Neuronal stem cell (in vitro differentiated cells): Measurements from ENCODE around the gene UTP20.

Experiments
- DNase-seq: peaks from one replicate; pipeline ENCODE4 v3.0.0-alpha.2; 2013; ENCODE audit warnings: low spot score
- H2AFZ ChIP-seq: one replicate; pipeline ENCODE4 v1.6.1; 2013; ENCODE audit warnings: mild to moderate bottlenecking, low read length, inconsistent platforms
- H2AK5ac ChIP-seq: 2 replicates; pipeline ENCODE4 v1.6.1; 2013; ENCODE audit warnings: low read depth, mild to moderate bottlenecking, inconsistent platforms, low read length, moderate library complexity, mixed read lengths
- H2BK120ac ChIP-seq: 2 replicates; pipeline ENCODE4 v1.6.1; 2013; ENCODE audit warnings: low read depth, mild to moderate bottlenecking, inconsistent platforms, low read length, moderate library complexity, mixed read lengths
- H2BK12ac ChIP-seq: one replicate; pipeline ENCODE4 v1.6.1; 2013; ENCODE audit warnings: low read length, inconsistent platforms
- H2BK15ac ChIP-seq: 2 replicates; pipeline ENCODE4 v1.6.1; 2013; ENCODE audit warnings: mild to moderate bottlenecking, low read length, inconsistent platforms, mixed read lengths
- H2BK5ac ChIP-seq: one replicate; pipeline ENCODE4 v1.6.1; 2013; ENCODE audit warnings: inconsistent platforms, mild to moderate bottlenecking, low read length, moderate library complexity
- H3K14ac ChIP-seq: one replicate; pipeline ENCODE4 v1.6.1; 2013; ENCODE audit warnings: low read length, inconsistent platforms
- H3K18ac ChIP-seq: 2 replicates; pipeline ENCODE4 v1.6.1; 2013; ENCODE audit warnings: low read length, inconsistent platforms
- H3K23ac ChIP-seq: 2 replicates; pipeline ENCODE4 v1.6.1; 2013; ENCODE audit warnings: low read depth, mild to moderate bottlenecking, mixed read lengths, low read length, inconsistent platforms; ENCODE audit not compliant: poor library complexity
- H3K27ac ChIP-seq: replicated peaks from 3 replicates; pipeline ENCODE4 v1.5.1; 2013; ENCODE audit warnings: low read length, inconsistent platforms
- H3K27me3 ChIP-seq, 3 experiments: 2 replicates each; pipeline ENCODE4 v1.6.1; 2013; ENCODE audit warnings: low read length in 3 of 3, mild to moderate bottlenecking in 2 of 3, inconsistent platforms in 1 of 3, low read depth in 1 of 3, mixed read lengths in 1 of 3, moderate library complexity in 1 of 3; ENCODE audit not compliant: control insufficient read depth in 3 of 3, insufficient read depth in 3 of 3
- H3K36me3 ChIP-seq, 2 donors: replicated peaks in 1 of 2; 2 replicates each; pipeline ENCODE4 v1.6.1; 2013; ENCODE audit warnings: low read length in 2 of 2; ENCODE audit not compliant: control insufficient read depth in 2 of 2, insufficient read depth in 2 of 2
- H3K4ac ChIP-seq: 2 replicates; pipeline ENCODE4 v1.6.1; 2013; ENCODE audit warnings: inconsistent platforms, mild to moderate bottlenecking, low read length, moderate library complexity
- H3K4me1 ChIP-seq, 2 donors: 1 replicate in 1 of 2; 2 replicates in 1 of 2; pipeline ENCODE4 v1.6.1; 2013; ENCODE audit warnings: low read length in 2 of 2, low read depth in 1 of 2; ENCODE audit not compliant: control insufficient read depth in 2 of 2, insufficient read depth in 1 of 2
- H3K4me2 ChIP-seq: one replicate; pipeline ENCODE4 v1.6.1; 2013; ENCODE audit warnings: mild to moderate bottlenecking, low read length, inconsistent platforms; ENCODE audit not compliant: insufficient read depth, poor library complexity, severe bottlenecking
- H3K4me3 ChIP-seq, 2 donors: 2 replicates each; pipeline ENCODE4 v1.5.1; 2013; ENCODE audit warnings: low read length in 2 of 2, mild to moderate bottlenecking in 2 of 2, inconsistent platforms in 1 of 2, moderate library complexity in 1 of 2
- H3K79me1 ChIP-seq: one replicate; pipeline ENCODE4 v1.6.1; 2013; ENCODE audit warnings: low read depth, mild to moderate bottlenecking, inconsistent platforms, low read length, moderate library complexity
- H3K9ac ChIP-seq: one replicate; pipeline ENCODE4 v1.6.1; 2013; ENCODE audit warnings: mild to moderate bottlenecking, low read depth, low read length, inconsistent platforms; ENCODE audit not compliant: poor library complexity
- H3K9me3 ChIP-seq, 2 donors: replicated peaks in 1 of 2; 2 replicates each; pipeline versions ENCODE3 to v1.6.1; 2013; ENCODE audit warnings: low read length in 2 of 2, mild to moderate bottlenecking in 2 of 2, inconsistent platforms in 1 of 2, low read depth in 1 of 2, mixed read lengths in 1 of 2, moderate library complexity in 1 of 2; ENCODE audit not compliant: control insufficient read depth in 2 of 2, insufficient read depth in 1 of 2
- H4K8ac ChIP-seq: one replicate; pipeline ENCODE4 v1.6.1; 2013; ENCODE audit warnings: low read depth, mild to moderate bottlenecking, inconsistent platforms, low read length, moderate library complexity
- H4K91ac ChIP-seq: one replicate; pipeline ENCODE4 v1.6.1; 2013; ENCODE audit warnings: low read length, low read depth, mild to moderate bottlenecking, inconsistent platforms; ENCODE audit not compliant: poor library complexity
- WGBS, 2 donors: extraction: QIAGEN DNeasy Blood & Tissue Kit; methylation state at CpG; one replicate each; pipeline ENCODE4 v1.1.7; 2013; ENCODE audit warnings: missing lambda C conversion rate in 2 of 2, mixed read lengths in 1 of 2; ENCODE audit not compliant: insufficient read length in 2 of 2, insufficient replicate concordance in 1 of 2; ENCODE audit errors: extremely low coverage in 2 of 2; 5-methylcytosine and 5-hydroxymethylcytosine counted together

The UTP20 gene

DNA sequence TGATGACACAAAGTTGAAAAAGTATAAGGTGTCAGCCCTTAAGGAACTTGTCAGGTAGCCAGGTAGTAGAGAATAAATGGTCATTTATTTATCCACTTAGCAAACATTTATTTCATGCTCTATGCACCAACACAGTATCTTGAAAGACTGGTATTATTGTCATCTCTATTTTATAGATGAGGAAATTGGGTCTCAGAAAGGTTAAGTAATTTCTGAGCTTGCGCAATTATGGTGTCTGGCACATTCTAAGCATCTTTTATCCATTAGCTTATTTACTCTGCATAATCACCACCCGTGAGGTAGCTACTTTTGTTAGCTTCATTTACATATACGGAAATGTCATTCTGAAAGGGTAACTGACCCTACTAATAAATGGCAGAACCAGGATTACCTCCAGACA, 2.5 kb upstream of the UTP20 start:
- no peaks in the 10 kb centered on the region for H3K4me1 ChIP-seq
- no peak overlapping the region for H3K18ac ChIP-seq
- H3K4me2 ChIP-seq, result no peak overlapping the region
- no peak overlapping the region for H3K14ac ChIP-seq
- peaks cover 0 to 7% of the 10 kb centered on the region in 2 donors for H3K36me3 ChIP-seq
- no peak overlapping the region for H3K4ac ChIP-seq
- no peak for DNase-seq
- H3K23ac ChIP-seq, result no peak overlapping the region
- no peak overlapping the region for H2BK15ac ChIP-seq
- no peak overlapping the region for H4K91ac ChIP-seq
- H2BK120ac ChIP-seq, result no peak overlapping the region
- no peak overlapping the region for H2BK12ac ChIP-seq
- no peak overlapping the region for H2AK5ac ChIP-seq
- no peak overlapping the region for H3K9ac ChIP-seq
- WGBS, 2 donors, result no CpG with 5 or more reads among the region's 3 CpGs
- H3K27ac ChIP-seq, result no peak overlapping the region
- no peak overlapping the region for H4K8ac ChIP-seq
- H3K27me3 ChIP-seq, result peaks cover 0 to 7% (median 0%) of the 10 kb centered on the region in 3 experiments
- no peaks in the 10 kb centered on the region for H3K9me3 ChIP-seq
- H2AFZ ChIP-seq, result no peak overlapping the region
- no peak overlapping the region for H3K4me3 ChIP-seq
- H2BK5ac ChIP-seq, result no peak overlapping the region
- H3K79me1 ChIP-seq, result peaks cover 2% of the 10 kb centered on the region

- no peak overlapping the region for H2BK12ac ChIP-seq
- no peak overlapping the region for H3K23ac ChIP-seq
- H2AFZ ChIP-seq, result no peak overlapping the region
- no CpG with 5 or more reads among the region's 3 CpGs for WGBS, 2 donors
- no peaks in the 10 kb centered on the region for H3K79me1 ChIP-seq
- no peak overlapping the region for H3K9ac ChIP-seq
- H3K4me1 ChIP-seq, result no peaks in the 10 kb centered on the region
- no peak overlapping the region for H3K4me2 ChIP-seq
- H3K27me3 ChIP-seq, result no peaks in the 10 kb centered on the region
- DNase-seq, result no peak
- no peak overlapping the region for H2AK5ac ChIP-seq
- H3K18ac ChIP-seq, result no peak overlapping the region
- H3K36me3 ChIP-seq, result peaks cover 5 to 94% of the 10 kb centered on the region in 2 donors
- H4K91ac ChIP-seq, result no peak overlapping the region
- H4K8ac ChIP-seq, result no peak overlapping the region
- no peak overlapping the region for H3K4me3 ChIP-seq
- H3K9me3 ChIP-seq, result no peaks in the 10 kb centered on the region
- H3K27ac ChIP-seq, result no peak overlapping the region
- no peak overlapping the region for H3K14ac ChIP-seq
- no peak overlapping the region for H2BK15ac ChIP-seq
- H2BK120ac ChIP-seq, result no peak overlapping the region
- no peak overlapping the region for H2BK5ac ChIP-seq
- no peak overlapping the region for H3K4ac ChIP-seq
Measured at GRCh38 chr12:101287357-101287756, 7.5 kb downstream of the UTP20 start.

GRCh38 chr12:101297661-101298060, 17.8 kb downstream of the UTP20 start:
- H2BK5ac ChIP-seq, result no peak overlapping the region
- H3K14ac ChIP-seq, result no peak overlapping the region
- H3K27me3 ChIP-seq, result no peaks in the 10 kb centered on the region
- peaks cover 9 to 92% of the 10 kb centered on the region in 2 donors for H3K36me3 ChIP-seq
- no peak overlapping the region for H2BK120ac ChIP-seq
- no peak overlapping the region for H4K8ac ChIP-seq
- no peak overlapping the region for H3K23ac ChIP-seq
- no peak overlapping the region for H2AK5ac ChIP-seq
- H3K27ac ChIP-seq, result no peak overlapping the region
- no peak overlapping the region for H3K4ac ChIP-seq
- peaks cover 2% of the 10 kb centered on the region for H3K79me1 ChIP-seq
- no peaks in the 10 kb centered on the region for H3K9me3 ChIP-seq
- H2BK15ac ChIP-seq, result no peak overlapping the region
- no peak overlapping the region for H3K4me3 ChIP-seq
- no peak overlapping the region for H2BK12ac ChIP-seq
- H3K4me2 ChIP-seq, result no peak overlapping the region
- no peak overlapping the region for H3K9ac ChIP-seq
- no peak overlapping the region for H3K18ac ChIP-seq
- WGBS, 2 donors, result no CpG with 5 or more reads among the region's 4 CpGs
- DNase-seq, result no peak
- no peak overlapping the region for H4K91ac ChIP-seq
- H2AFZ ChIP-seq, result no peak overlapping the region
- H3K4me1 ChIP-seq, result no peaks in the 10 kb centered on the region

- Histone ChIP-seq H3K4me1 (no peaks in the 10 kb centered on the region), H3K36me3 (peaks cover 7 to 92% of the 10 kb centered on the region in 2 donors), H2AK5ac (no peak overlapping the region), H4K8ac (no peak overlapping the region), H3K4me3 (no peak overlapping the region), H3K4me2 (no peak overlapping the region), H2BK12ac (no peak overlapping the region), H4K91ac (no peak overlapping the region), H3K27ac (no peak overlapping the region), H3K18ac (no peak overlapping the region), H3K4ac (no peak overlapping the region), H3K79me1 (peaks cover 2% of the 10 kb centered on the region), H3K9me3 (no peaks in the 10 kb centered on the region), H2BK5ac (no peak overlapping the region), H2BK15ac (no peak overlapping the region), H2AFZ (no peak overlapping the region), H3K27me3 (no peaks in the 10 kb centered on the region), H2BK120ac (no peak overlapping the region), H3K9ac (no peak overlapping the region), H3K14ac (no peak overlapping the region), H3K23ac (no peak overlapping the region)
- no CpG with 5 or more reads among the region's 2 CpGs for WGBS, 2 donors
- no peak for DNase-seq
Measured at GRCh38 chr12:101298426-101298825, 18.5 kb downstream of the UTP20 start.
